ENCODE measurements around the gene LAGE3.

LAGE3 gene

DNA sequence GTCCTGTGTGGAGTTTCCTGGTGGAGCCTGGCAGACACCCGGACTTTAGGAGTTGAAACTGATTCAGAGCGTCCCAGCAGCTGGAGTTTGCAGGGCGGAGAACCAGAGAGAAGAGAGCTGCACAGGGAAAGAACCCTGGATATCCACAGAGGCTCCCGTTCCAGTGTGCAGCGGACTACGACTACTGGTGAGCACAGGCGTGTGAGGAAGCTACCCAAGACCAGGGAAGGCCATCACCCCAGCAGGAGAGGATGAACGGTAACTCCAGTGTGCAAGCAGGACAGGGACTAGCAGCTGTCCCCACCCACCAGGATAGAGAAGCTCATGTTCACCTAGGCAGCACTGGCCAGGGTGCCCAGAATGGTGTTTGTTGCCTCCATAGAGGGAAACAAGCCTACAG, 2.3 kb downstream of the LAGE3 start:
- Histone ChIP-seq H3K4me3 (ENCODE audit: low read depth, low read length) (no peak overlapping the region), H3K27ac (ENCODE audit: low read depth, low read length) (no peak overlapping the region), H3K27me3 (ENCODE audit: control insufficient read depth, insufficient read depth, low read length) (no peaks in the 10 kb centered on the region), H3K36me3 (ENCODE audit: control insufficient read depth, insufficient read depth, low read length) (peaks cover 3% of the 10 kb centered on the region; the same call in 1 of the 2 replicates), H3K9ac (ENCODE audit: low read length) (no peak overlapping the region), H3K4me1 (ENCODE audit: control insufficient read depth, insufficient read depth, low read length) (peaks cover 5% of the 10 kb centered on the region; the same call in 1 of the 2 replicates), H3K9me3 (ENCODE audit: control insufficient read depth, insufficient read depth, low read depth, low read length) (peaks cover 9% of the 10 kb centered on the region; the same call in 1 of the 2 replicates)

DNA sequence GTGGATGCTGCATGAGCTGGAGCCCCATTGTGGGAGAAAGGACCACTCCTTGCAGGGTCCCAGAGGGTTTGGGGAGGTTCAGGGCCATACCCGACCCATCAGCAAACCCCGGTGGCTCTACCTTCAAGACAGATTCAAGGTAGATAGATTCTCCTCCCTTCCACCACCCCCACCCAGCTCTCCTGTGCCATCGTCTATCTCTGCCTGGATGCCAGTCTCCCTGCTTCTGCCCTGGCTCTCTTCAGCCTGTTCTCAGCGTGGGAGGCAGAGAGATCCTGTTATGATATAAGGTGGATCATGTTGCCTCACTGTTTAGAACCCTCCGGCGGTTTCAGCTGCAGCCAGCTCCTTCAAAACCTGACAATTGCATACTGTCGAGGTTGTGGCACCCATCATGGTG, 5.4 kb downstream of the LAGE3 start:
- H3K27ac ChIP-seq (ENCODE audit: low read depth, low read length), result no peak overlapping the region
- H3K4me3 ChIP-seq (ENCODE audit: low read depth, low read length), result no peak overlapping the region
- H3K36me3 ChIP-seq (ENCODE audit: control insufficient read depth, insufficient read depth, low read length), result peaks cover 32% of the 10 kb centered on the region
- H3K9ac ChIP-seq (ENCODE audit: low read length), result no peak overlapping the region
- no peaks in the 10 kb centered on the region for H3K27me3 ChIP-seq (ENCODE audit: control insufficient read depth, insufficient read depth, low read length)
- H3K9me3 ChIP-seq (ENCODE audit: control insufficient read depth, insufficient read depth, low read depth, low read length), result peaks cover 35% of the 10 kb centered on the region; the same call in 1 of the 2 replicates
- no peaks in the 10 kb centered on the region; the same call in 1 of the 2 replicates for H3K4me1 ChIP-seq (ENCODE audit: control insufficient read depth, insufficient read depth, low read length)

DNA sequence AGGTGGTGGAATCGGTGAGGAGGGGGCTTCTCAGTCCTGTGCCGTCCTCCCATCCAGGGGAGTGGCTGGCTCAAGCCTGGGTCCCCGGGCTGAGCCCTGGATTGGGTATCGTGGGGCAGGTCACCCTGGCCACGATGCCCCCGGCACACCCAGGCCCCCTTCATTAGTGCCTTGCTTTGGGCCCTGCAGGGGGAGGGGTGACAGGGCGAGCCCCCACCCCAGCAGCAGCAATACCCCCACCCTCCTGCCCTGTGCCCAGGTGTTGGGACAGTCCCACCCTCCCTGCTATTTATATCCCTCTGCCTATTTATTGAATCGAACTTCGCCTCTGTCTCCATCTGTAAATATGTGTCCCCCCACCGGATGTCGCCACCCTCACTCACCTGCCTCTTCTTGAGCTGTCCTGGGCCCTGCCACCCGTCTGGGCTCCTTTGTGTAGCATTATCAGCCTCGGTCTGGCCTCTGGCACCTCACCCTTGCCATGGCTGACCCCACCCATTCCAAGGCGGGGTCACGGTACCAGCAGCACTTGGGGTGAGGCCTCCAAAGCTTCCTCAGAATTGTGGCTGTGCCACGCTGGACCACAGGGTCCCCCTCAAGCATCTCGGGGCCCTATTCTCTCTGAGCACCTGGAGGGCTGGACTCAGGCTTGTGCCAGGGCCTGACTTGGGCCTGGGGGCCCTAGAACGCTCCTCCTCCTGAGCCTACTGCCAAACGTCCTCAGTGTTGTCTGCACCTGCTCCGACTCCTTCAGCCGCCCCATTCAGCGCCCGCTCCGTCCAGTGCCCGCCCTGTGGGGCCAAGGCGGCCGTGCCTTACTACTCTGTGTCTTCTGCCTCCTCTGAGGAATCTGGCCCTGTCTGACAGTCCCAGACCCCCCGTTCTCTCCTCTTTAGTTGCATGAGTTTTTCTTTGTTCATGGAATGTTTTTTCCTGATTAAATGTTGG, 6.1 kb downstream of the LAGE3 start:
- Histone ChIP-seq H3K9ac (ENCODE audit: low read length) (no peak overlapping the region), H3K36me3 (ENCODE audit: control insufficient read depth, insufficient read depth, low read length) (peaks cover 38% of the 10 kb centered on the region), H3K27ac (ENCODE audit: low read depth, low read length) (no peak overlapping the region), H3K4me3 (ENCODE audit: low read depth, low read length) (no peak overlapping the region), H3K4me1 (ENCODE audit: control insufficient read depth, insufficient read depth, low read length) (no peaks in the 10 kb centered on the region; the same call in 1 of the 2 replicates), H3K9me3 (ENCODE audit: control insufficient read depth, insufficient read depth, low read depth, low read length) (peaks cover 35% of the 10 kb centered on the region; the same call in 1 of the 2 replicates), H3K27me3 (ENCODE audit: control insufficient read depth, insufficient read depth, low read length) (no peaks in the 10 kb centered on the region)

DNA sequence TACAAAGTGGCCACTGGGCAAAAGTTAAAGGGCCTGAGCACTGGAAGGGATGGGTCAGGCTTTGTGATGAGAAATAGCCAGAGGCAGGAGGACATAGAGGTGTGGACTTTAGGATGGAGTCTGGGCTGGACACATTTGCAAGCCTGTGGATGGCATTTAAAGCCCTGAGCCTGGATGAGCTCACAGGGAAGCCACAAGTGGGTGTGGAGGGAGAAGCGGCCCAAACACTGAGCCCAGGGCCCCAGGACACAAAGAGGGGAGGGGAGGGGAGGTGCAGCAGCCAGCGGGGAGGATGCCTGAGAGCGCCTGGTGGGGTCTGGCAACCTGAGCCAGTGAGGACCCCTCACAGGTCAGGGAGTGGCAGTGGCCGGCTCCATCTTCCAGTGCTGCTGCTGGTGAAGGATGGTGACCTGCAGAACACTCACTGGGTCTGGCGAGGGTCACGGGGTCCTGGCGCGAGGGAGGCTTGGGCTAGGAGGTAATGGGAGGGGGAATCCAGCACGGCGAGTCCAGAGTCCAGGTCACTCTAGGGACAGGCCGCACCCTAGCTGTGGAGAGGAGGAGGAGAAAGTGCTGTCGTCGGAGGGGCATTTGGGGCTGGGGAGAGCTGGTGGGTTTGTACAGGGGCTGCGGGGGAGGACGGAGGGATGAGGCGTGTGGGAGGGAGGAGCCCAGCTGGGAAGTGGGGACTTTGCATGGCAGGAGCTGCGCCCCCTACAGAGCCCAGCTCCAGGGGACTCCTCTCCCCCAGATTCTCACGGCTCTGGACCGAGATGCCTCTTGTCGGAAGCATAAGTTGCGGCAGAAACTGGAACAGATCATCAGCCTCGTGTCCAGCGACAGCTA, 7.0 kb downstream of the LAGE3 start:
- no peaks in the 10 kb centered on the region for H3K27me3 ChIP-seq (ENCODE audit: control insufficient read depth, insufficient read depth, low read length)
- no peak overlapping the region for H3K4me3 ChIP-seq (ENCODE audit: low read depth, low read length)
- H3K4me1 ChIP-seq (ENCODE audit: control insufficient read depth, insufficient read depth, low read length), result no peaks in the 10 kb centered on the region
- H3K9me3 ChIP-seq (ENCODE audit: control insufficient read depth, insufficient read depth, low read depth, low read length), result peaks cover 36% of the 10 kb centered on the region; the same call in 1 of the 2 replicates
- peaks cover 45% of the 10 kb centered on the region for H3K36me3 ChIP-seq (ENCODE audit: control insufficient read depth, insufficient read depth, low read length)
- no peak overlapping the region for H3K27ac ChIP-seq (ENCODE audit: low read depth, low read length)
- H3K9ac ChIP-seq (ENCODE audit: low read length), result no peak overlapping the region

DNA sequence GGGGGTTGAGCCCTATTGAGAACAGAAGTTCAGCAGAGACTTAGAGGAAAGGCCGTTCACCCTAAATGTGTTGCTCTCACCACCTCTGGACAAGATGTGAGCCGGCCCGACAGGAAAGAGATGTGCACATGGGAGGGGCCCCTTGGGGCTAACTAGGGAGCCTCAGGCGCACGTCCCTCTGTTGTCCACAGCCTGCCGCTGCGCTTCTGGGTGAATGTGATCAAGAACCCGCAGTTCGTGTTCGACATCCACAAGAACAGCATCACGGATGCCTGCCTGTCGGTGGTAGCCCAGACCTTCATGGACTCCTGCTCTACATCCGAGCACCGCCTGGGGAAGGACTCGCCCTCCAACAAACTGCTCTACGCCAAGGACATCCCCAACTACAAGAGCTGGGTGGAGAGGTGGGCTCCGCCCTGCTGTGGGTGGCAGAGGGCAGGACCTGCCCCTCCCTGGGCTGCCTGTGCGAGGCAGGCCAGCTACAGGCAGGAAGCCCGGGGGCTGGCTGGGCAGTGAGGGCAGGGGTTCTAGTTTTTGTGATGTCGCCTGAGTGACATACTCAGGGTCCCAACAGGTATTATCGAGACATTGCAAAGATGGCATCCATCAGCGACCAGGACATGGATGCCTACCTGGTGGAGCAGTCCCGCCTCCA, 8.0 kb downstream of the LAGE3 start:
- Histone ChIP-seq H3K4me3 (ENCODE audit: low read depth, low read length) (no peak overlapping the region), H3K4me1 (ENCODE audit: control insufficient read depth, insufficient read depth, low read length) (no peaks in the 10 kb centered on the region), H3K9me3 (ENCODE audit: control insufficient read depth, insufficient read depth, low read depth, low read length) (peaks cover 40% of the 10 kb centered on the region; the same call in 1 of the 2 replicates), H3K27me3 (ENCODE audit: control insufficient read depth, insufficient read depth, low read length) (no peaks in the 10 kb centered on the region), H3K9ac (ENCODE audit: low read length) (no peak overlapping the region), H3K36me3 (ENCODE audit: control insufficient read depth, insufficient read depth, low read length) (peaks cover 55% of the 10 kb centered on the region), H3K27ac (ENCODE audit: low read depth, low read length) (no peak overlapping the region)

- Histone ChIP-seq H3K36me3 (ENCODE audit: control insufficient read depth, insufficient read depth, low read length) (peaks cover 61% of the 10 kb centered on the region), H3K27me3 (ENCODE audit: control insufficient read depth, insufficient read depth, low read length) (no peaks in the 10 kb centered on the region), H3K27ac (ENCODE audit: low read depth, low read length) (no peak overlapping the region), H3K4me3 (ENCODE audit: low read depth, low read length) (no peak overlapping the region), H3K9me3 (ENCODE audit: control insufficient read depth, insufficient read depth, low read depth, low read length) (peaks cover 40% of the 10 kb centered on the region; the same call in 1 of the 2 replicates), H3K4me1 (ENCODE audit: control insufficient read depth, insufficient read depth, low read length) (no peaks in the 10 kb centered on the region), H3K9ac (ENCODE audit: low read length) (no peak overlapping the region)
Observed at GRCh38 chrX:154470434-154470833, 8.6 kb downstream of the LAGE3 start.

DNA sequence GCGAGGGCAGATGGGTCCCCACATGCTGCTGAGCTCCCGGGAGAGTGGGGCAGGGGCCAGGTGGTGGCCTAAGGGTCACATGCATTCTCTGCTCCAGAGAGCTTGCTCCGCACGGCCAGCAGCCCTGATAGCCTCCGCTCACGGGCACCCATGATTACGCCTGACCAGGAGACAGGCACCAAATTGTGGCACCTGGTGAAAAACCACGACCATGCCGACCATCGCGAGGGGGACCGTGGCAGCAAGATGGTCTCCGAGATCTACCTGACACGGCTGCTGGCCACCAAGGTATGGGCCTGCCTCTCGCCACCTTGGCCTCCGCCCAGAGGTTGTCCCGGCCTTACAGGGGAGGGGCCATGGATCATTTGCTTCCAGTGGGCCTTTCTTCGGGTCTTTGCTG, 9.2 kb downstream of the LAGE3 start:
- no peak overlapping the region for H3K9ac ChIP-seq (ENCODE audit: low read length)
- peaks cover 66% of the 10 kb centered on the region for H3K36me3 ChIP-seq (ENCODE audit: control insufficient read depth, insufficient read depth, low read length)
- no peak overlapping the region for H3K4me3 ChIP-seq (ENCODE audit: low read depth, low read length)
- H3K9me3 ChIP-seq (ENCODE audit: control insufficient read depth, insufficient read depth, low read depth, low read length), result peaks cover 40% of the 10 kb centered on the region; the same call in 1 of the 2 replicates
- H3K27ac ChIP-seq (ENCODE audit: low read depth, low read length), result no peak overlapping the region
- H3K4me1 ChIP-seq (ENCODE audit: control insufficient read depth, insufficient read depth, low read length), result no peaks in the 10 kb centered on the region
- H3K27me3 ChIP-seq (ENCODE audit: control insufficient read depth, insufficient read depth, low read length), result no peaks in the 10 kb centered on the region

DNA sequence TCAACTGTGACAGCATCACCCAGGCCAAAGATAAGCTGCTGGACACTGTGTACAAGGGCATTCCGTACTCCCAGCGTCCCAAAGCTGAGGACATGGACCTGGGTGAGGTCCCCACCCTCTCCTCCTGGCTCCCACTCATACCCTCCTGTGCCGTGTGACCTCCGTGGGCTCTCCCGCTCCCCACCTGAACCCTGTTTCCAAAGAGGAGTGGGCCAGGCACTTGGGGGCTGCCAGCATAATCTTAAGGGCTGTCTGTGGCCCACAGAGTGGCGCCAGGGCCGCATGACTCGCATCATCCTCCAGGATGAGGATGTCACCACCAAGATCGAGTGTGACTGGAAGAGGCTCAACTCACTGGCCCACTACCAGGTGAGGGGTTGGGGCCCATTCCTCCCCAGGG, 10.0 kb downstream of the LAGE3 start:
- Histone ChIP-seq H3K9ac (ENCODE audit: low read length) (no peak overlapping the region), H3K4me3 (ENCODE audit: low read depth, low read length) (no peak overlapping the region), H3K27ac (ENCODE audit: low read depth, low read length) (no peak overlapping the region), H3K27me3 (ENCODE audit: control insufficient read depth, insufficient read depth, low read length) (no peaks in the 10 kb centered on the region), H3K4me1 (ENCODE audit: control insufficient read depth, insufficient read depth, low read length) (no peaks in the 10 kb centered on the region), H3K9me3 (ENCODE audit: control insufficient read depth, insufficient read depth, low read depth, low read length) (peaks cover 41% of the 10 kb centered on the region; the same call in 1 of the 2 replicates), H3K36me3 (ENCODE audit: control insufficient read depth, insufficient read depth, low read length) (peaks cover 72% of the 10 kb centered on the region)

DNA sequence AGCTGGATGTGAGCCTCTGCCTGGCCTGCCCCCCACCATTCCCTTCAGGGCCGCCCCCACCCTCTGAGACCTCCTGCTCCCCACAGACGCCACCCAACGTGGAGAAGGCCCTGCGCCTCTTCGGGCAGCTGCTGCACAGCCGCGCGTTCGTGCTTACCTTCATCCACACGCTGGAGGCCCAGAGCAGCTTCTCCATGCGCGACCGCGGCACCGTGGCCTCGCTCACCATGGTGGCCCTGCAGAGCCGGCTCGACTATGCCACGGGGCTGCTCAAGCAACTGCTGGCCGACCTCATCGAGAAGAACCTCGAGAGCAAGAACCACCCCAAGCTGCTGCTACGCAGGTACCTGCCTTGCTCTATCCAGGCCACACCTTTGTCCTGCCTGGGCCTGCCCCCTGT, 10.9 kb downstream of the LAGE3 start:
- H3K4me1 ChIP-seq (ENCODE audit: control insufficient read depth, insufficient read depth, low read length), result no peaks in the 10 kb centered on the region
- H3K9me3 ChIP-seq (ENCODE audit: control insufficient read depth, insufficient read depth, low read depth, low read length), result peaks cover 38% of the 10 kb centered on the region; the same call in 1 of the 2 replicates
- no peak overlapping the region for H3K9ac ChIP-seq (ENCODE audit: low read length)
- no peaks in the 10 kb centered on the region for H3K27me3 ChIP-seq (ENCODE audit: control insufficient read depth, insufficient read depth, low read length)
- no peak overlapping the region for H3K4me3 ChIP-seq (ENCODE audit: low read depth, low read length)
- peaks cover 77% of the 10 kb centered on the region for H3K36me3 ChIP-seq (ENCODE audit: control insufficient read depth, insufficient read depth, low read length)
- no peak overlapping the region for H3K27ac ChIP-seq (ENCODE audit: low read depth, low read length)

GRCh38 chrX:154467556-154467955, 11.5 kb downstream of the LAGE3 start:
- Histone ChIP-seq H3K4me1 (ENCODE audit: control insufficient read depth, insufficient read depth, low read length) (no peaks in the 10 kb centered on the region), H3K4me3 (ENCODE audit: low read depth, low read length) (no peak overlapping the region), H3K9ac (ENCODE audit: low read length) (no peak overlapping the region), H3K36me3 (ENCODE audit: control insufficient read depth, insufficient read depth, low read length) (peaks cover 83% of the 10 kb centered on the region), H3K27me3 (ENCODE audit: control insufficient read depth, insufficient read depth, low read length) (no peaks in the 10 kb centered on the region), H3K27ac (ENCODE audit: low read depth, low read length) (no peak overlapping the region), H3K9me3 (ENCODE audit: control insufficient read depth, insufficient read depth, low read depth, low read length) (peaks cover 37% of the 10 kb centered on the region; the same call in 1 of the 2 replicates)
